Neural cell (in vitro differentiated cells): Measurements from ENCODE around the gene ZNF92. TPM values are rescaled to one million over a fixed set of nuclear protein-coding genes. Genes with fewer than 3 reads are reported as not detected.

ENCODE experiments used
- H2AFZ ChIP-seq: fragments of 200-600, 300-800 bp; sonication (generic), shearing (Covaris generic); 2 replicates; pipeline ENCODE4 v1.6.0; 2014; ENCODE audit warnings: low read depth, mild to moderate bottlenecking, antibody characterized with exemption, low read length, moderate library complexity
- H3F3A ChIP-seq: fragments of 200-600 bp; shearing (Covaris generic); 2 replicates; pipeline ENCODE4 v1.6.1; 2016; ENCODE audit warnings: mild to moderate bottlenecking, moderate library complexity, mixed read lengths, antibody characterized with exemption, low read length; ENCODE audit not compliant: insufficient read depth, poor library complexity, severe bottlenecking
- H3K27ac ChIP-seq: fragments of 200-600, 300-800 bp; sonication (generic), shearing (Covaris generic); 2 replicates; pipeline ENCODE4 v1.5.1; 2014; ENCODE audit warnings: mild to moderate bottlenecking, low read length, moderate library complexity
- H3K27me3 ChIP-seq: fragments of 300-800, 200-600 bp; sonication (generic), shearing (Covaris generic); 2 replicates; pipeline ENCODE4 v1.6.0; 2014; ENCODE audit warnings: mild to moderate bottlenecking, low read depth, low read length, moderate library complexity; ENCODE audit not compliant: insufficient read depth
- H3K36me3 ChIP-seq: fragments of 300-800, 200-600 bp; sonication (generic), shearing (Covaris generic); 2 replicates; pipeline ENCODE4 v1.5.1; 2014; ENCODE audit warnings: mild to moderate bottlenecking, antibody characterized with exemption, low read length, moderate library complexity; ENCODE audit not compliant: insufficient read depth
- H3K4me2 ChIP-seq: fragments of 300-800, 200-600 bp; sonication (generic), shearing (Covaris generic); 2 replicates; pipeline ENCODE4 v1.6.0; 2014; ENCODE audit warnings: mild to moderate bottlenecking, low read length
- H3K4me3 ChIP-seq: fragments of 300-800, 200-600 bp; sonication (generic), shearing (Covaris generic); 2 replicates; pipeline ENCODE4 v1.5.1; 2014; ENCODE audit warnings: mild to moderate bottlenecking, low read length, moderate library complexity
- H3K79me2 ChIP-seq: fragments of 200-600 bp; shearing (Covaris generic); replicated peaks from 2 replicates; pipeline ENCODE4 v1.6.0; 2014; ENCODE audit warnings: mild to moderate bottlenecking, low read length, moderate library complexity; ENCODE audit not compliant: insufficient read depth
- H3K9ac ChIP-seq: fragments of 300-800, 200-600 bp; sonication (generic), shearing (Covaris generic); 2 replicates; pipeline ENCODE4 v1.6.1; 2016; ENCODE audit warnings: mild to moderate bottlenecking, low read length, mixed read lengths
- H3K9me2 ChIP-seq: fragments of 200-600 bp; shearing (Covaris generic); 2 replicates; pipeline ENCODE4 v1.6.1; 2016; ENCODE audit warnings: mild to moderate bottlenecking, low read length, mixed read lengths; ENCODE audit not compliant: insufficient read depth
- H3K9me3 ChIP-seq: fragments of 200-600, 300-800 bp; sonication (generic), shearing (Covaris generic); 2 replicates; pipeline ENCODE4 v1.6.1; 2016; ENCODE audit warnings: mild to moderate bottlenecking, mixed run types, low read length, moderate library complexity, mixed read lengths
- H4K20me1 ChIP-seq: fragments of 200-600 bp; shearing (Covaris generic); 2 replicates; pipeline ENCODE4 v1.6.1; 2016; ENCODE audit warnings: mild to moderate bottlenecking, mixed run types; ENCODE audit not compliant: insufficient read depth
- CTCF ChIP-seq: fragments of 450-650 bp; IDR thresholded peaks from 2 replicates; pipeline ENCODE4 v1.5.1; 2014; ENCODE audit warnings: antibody characterized with exemption, mild to moderate bottlenecking, moderate library complexity; ENCODE audit not compliant: poor library complexity, severe bottlenecking
- EP300 ChIP-seq: fragments of 450-650 bp; conservative IDR thresholded peaks from 2 replicates; pipeline ENCODE4 v1.6.1; 2014; ENCODE audit warnings: antibody characterized with exemption, mild to moderate bottlenecking, moderate library complexity; ENCODE audit not compliant: poor library complexity, severe bottlenecking
- EZH2 ChIP-seq: fragments of 200-600, 300-800 bp; shearing (Covaris generic), sonication (generic); IDR thresholded peaks from 2 replicates; pipeline ENCODE4 v1.6.1; 2014; ENCODE audit warnings: antibody characterized with exemption, low read length, borderline replicate concordance, mild to moderate bottlenecking; ENCODE audit not compliant: insufficient read depth, poor library complexity, severe bottlenecking
- MXI1 ChIP-seq: fragments of 450-650 bp; conservative IDR thresholded peaks from 2 replicates; pipeline ENCODE4 v1.6.1; 2014; ENCODE audit warnings: antibody characterized with exemption, mild to moderate bottlenecking; ENCODE audit not compliant: poor library complexity, severe bottlenecking
- POLR2AphosphoS5 ChIP-seq: IDR thresholded peaks from 2 replicates; pipeline ENCODE4 v1.6.1; 2012
- RAD21 ChIP-seq: fragments of 450-650 bp; conservative IDR thresholded peaks from 2 replicates; pipeline ENCODE4 v1.6.1; 2014; ENCODE audit warnings: antibody characterized with exemption, mild to moderate bottlenecking, moderate library complexity
- REST ChIP-seq: IDR thresholded peaks from 2 replicates; pipeline ENCODE4 v1.6.1; 2012; ENCODE audit warnings: borderline replicate concordance
- SMC3 ChIP-seq: fragments of 450-650 bp; conservative IDR thresholded peaks from 2 replicates; pipeline ENCODE4 v1.6.1; 2014; ENCODE audit warnings: antibody characterized with exemption, mild to moderate bottlenecking, moderate library complexity; ENCODE audit not compliant: poor library complexity
- TAF1 ChIP-seq: IDR thresholded peaks from 2 replicates; pipeline ENCODE4 v1.6.1; 2012; ENCODE audit warnings: low read depth
- polyA plus RNA-seq: library from polyadenylated mRNA; depleted of rRNA; stranded (reverse); fragments of >200 nt; gene quantifications from 2 replicates; pipeline ENCODE4 v1.2.3, GENCODE V29; 2014

ZNF92 gene
- polyA plus RNA-seq, 1 donor from 2014 or later: 23.2 TPM

- Histone ChIP-seq H3K27ac (no peak overlapping the region), H3F3A (no peaks in the 10 kb centered on the region), H4K20me1 (no peaks in the 10 kb centered on the region), H3K36me3 (no peaks in the 10 kb centered on the region), H3K9ac (no peak overlapping the region), H3K27me3 (no peaks in the 10 kb centered on the region), H3K4me2 (no peak overlapping the region), H2AFZ (no peak overlapping the region), H3K79me2 (peaks cover 85% of the 10 kb centered on the region), H3K9me2 (no peaks in the 10 kb centered on the region), H3K9me3 (no peaks in the 10 kb centered on the region), H3K4me3 (no peak overlapping the region)
- TF ChIP-seq MXI1 (no peak), EZH2 (no peak), CTCF (no peak), SMC3 (no peak), TAF1 (no peak), POLR2AphosphoS5 (no peak), EP300 (no peak), RAD21 (no peak), REST (no peak)
These were observed 8.1 kb downstream of the ZNF92 start for GRCh38 chr7:65381742-65382141.

GRCh38 chr7:65382452-65382851 is 8.8 kb downstream of the ZNF92 start:
- Histone ChIP-seq H3F3A (no peaks in the 10 kb centered on the region), H3K36me3 (no peaks in the 10 kb centered on the region), H3K27ac (no peak overlapping the region), H3K4me3 (no peak overlapping the region), H3K79me2 (peaks cover 78% of the 10 kb centered on the region), H4K20me1 (no peaks in the 10 kb centered on the region), H3K9me2 (no peaks in the 10 kb centered on the region), H3K4me2 (no peak overlapping the region), H2AFZ (no peak overlapping the region), H3K27me3 (no peaks in the 10 kb centered on the region), H3K9me3 (no peaks in the 10 kb centered on the region), H3K9ac (no peak overlapping the region)
- TF ChIP-seq MXI1 (no peak), CTCF (no peak), SMC3 (no peak), EP300 (no peak), EZH2 (no peak), TAF1 (no peak), POLR2AphosphoS5 (no peak), REST (no peak)
